ENCODE results near the gene NPC1. TPM values are rescaled to one million over a fixed set of nuclear protein-coding genes. Genes with fewer than 3 reads are reported as not detected.

The NPC1 gene
- total RNA-seq, 6 experiments from 2014 or later, result 25.4 to 46.2 (median 34.3) TPM

- peaks cover 32% of the 10 kb centered on the region for H3K4me1 Mint-ChIP-seq (ENCODE audit: low read depth)
- no peaks in the 10 kb centered on the region for H3K9me3 Mint-ChIP-seq
- no peaks in the 10 kb centered on the region for H3K36me3 Mint-ChIP-seq (ENCODE audit: low read depth)
- peaks cover 11% of the 10 kb centered on the region for H3K27me3 Mint-ChIP-seq (ENCODE audit: insufficient read depth)
- TF ChIP-seq, protein P1, sequence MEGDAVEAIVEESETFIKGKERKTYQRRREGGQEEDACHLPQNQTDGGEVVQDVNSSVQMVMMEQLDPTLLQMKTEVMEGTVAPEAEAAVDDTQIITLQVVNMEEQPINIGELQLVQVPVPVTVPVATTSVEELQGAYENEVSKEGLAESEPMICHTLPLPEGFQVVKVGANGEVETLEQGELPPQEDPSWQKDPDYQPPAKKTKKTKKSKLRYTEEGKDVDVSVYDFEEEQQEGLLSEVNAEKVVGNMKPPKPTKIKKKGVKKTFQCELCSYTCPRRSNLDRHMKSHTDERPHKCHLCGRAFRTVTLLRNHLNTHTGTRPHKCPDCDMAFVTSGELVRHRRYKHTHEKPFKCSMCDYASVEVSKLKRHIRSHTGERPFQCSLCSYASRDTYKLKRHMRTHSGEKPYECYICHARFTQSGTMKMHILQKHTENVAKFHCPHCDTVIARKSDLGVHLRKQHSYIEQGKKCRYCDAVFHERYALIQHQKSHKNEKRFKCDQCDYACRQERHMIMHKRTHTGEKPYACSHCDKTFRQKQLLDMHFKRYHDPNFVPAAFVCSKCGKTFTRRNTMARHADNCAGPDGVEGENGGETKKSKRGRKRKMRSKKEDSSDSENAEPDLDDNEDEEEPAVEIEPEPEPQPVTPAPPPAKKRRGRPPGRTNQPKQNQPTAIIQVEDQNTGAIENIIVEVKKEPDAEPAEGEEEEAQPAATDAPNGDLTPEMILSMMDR (IDR thresholded peaks at IDR 0.05), result no peak
- peak overlapping the region; percentile 13; the same call in 1 of the 2 replicates for H3K4me3 Mint-ChIP-seq
- H3K27ac Mint-ChIP-seq, result no peak overlapping the region
- DNase-seq, result no peak
Measured at GRCh38 chr18:23631746-23632145, 45.4 kb upstream of the NPC1 start.

GRCh38 chr18:23631312-23631711 is 45.0 kb upstream of the NPC1 start:
- no peak for DNase-seq
- peaks cover 11% of the 10 kb centered on the region for H3K27me3 Mint-ChIP-seq (ENCODE audit: insufficient read depth)
- no peaks in the 10 kb centered on the region for H3K36me3 Mint-ChIP-seq (ENCODE audit: low read depth)
- H3K4me3 Mint-ChIP-seq, result 0 out of 2 replicates have a peak overlapping the region, but pooled peaks have one; percentile 13
- no peaks in the 10 kb centered on the region for H3K9me3 Mint-ChIP-seq
- peaks cover 36% of the 10 kb centered on the region for H3K4me1 Mint-ChIP-seq (ENCODE audit: low read depth)
- TF ChIP-seq, protein P1 (IDR thresholded peaks at IDR 0.05), result no peak
- no peak overlapping the region for H3K27ac Mint-ChIP-seq

DNA sequence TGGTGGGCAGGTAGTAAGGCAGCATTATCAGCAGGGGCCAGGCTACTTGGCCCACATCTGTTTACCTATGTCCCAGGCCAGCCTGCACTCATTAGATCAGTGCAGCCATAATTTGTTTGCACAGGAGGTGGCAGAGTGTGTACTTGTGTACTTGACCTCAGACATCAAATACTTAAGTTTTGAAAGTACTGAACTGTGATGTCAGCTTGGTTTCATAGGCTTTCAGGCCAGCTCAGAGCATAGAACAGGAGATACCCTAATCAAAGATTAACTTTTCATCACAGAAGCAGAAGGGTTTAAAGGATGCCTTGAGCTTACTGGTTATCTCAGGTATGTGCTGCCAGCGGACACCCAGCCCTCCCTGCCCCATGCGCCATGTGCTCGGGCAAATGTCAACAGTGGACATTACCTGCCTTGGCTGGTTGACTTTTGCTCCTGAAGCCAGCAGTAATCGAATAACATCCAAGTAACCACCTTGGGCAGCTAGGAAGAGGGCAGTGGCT is 43.2 kb upstream of the NPC1 start:
- no peak overlapping the region for H3K27ac Mint-ChIP-seq
- H3K4me1 Mint-ChIP-seq (ENCODE audit: low read depth), result peaks cover 40% of the 10 kb centered on the region
- no peaks in the 10 kb centered on the region for H3K36me3 Mint-ChIP-seq (ENCODE audit: low read depth)
- peaks cover 6% of the 10 kb centered on the region for H3K27me3 Mint-ChIP-seq (ENCODE audit: insufficient read depth)
- DNase-seq, result no peak
- TF ChIP-seq, protein P1 (IDR thresholded peaks at IDR 0.05), result no peak
- H3K9me3 Mint-ChIP-seq, result no peaks in the 10 kb centered on the region
- no peak overlapping the region for H3K4me3 Mint-ChIP-seq

DNA sequence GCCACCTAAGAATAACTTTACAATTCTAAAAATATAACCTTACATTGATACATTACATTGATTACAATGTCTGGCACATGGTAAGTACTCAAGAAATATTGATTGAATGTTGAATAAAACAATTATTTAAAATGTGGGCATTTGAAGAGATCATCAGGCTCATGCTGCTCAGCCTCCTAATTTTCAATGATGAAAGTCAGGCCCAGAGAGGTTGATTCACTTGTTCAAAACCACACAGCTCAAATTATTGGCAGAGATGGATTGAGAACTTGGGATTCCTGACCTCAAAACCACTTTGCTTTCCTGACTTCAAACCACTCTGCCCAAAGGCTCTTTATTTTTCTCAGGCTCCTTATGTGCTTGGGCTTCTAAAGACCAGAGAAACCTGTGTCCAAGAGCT is 41.7 kb upstream of the NPC1 start:
- Mint-ChIP-seq H3K27me3 (ENCODE audit: insufficient read depth) (peaks cover 6% of the 10 kb centered on the region), H3K36me3 (ENCODE audit: low read depth) (no peaks in the 10 kb centered on the region), H3K4me3 (no peak overlapping the region), H3K27ac (no peak overlapping the region), H3K9me3 (no peaks in the 10 kb centered on the region), H3K4me1 (ENCODE audit: low read depth) (peaks cover 40% of the 10 kb centered on the region)
- TF ChIP-seq, protein P1 (IDR thresholded peaks at IDR 0.05), result no peak
- no peak for DNase-seq

- H3K4me1 Mint-ChIP-seq (ENCODE audit: low read depth), result peaks cover 40% of the 10 kb centered on the region
- no peaks in the 10 kb centered on the region for H3K9me3 Mint-ChIP-seq
- peak; percentile 78 for DNase-seq
- TF ChIP-seq, protein P1 (IDR thresholded peaks at IDR 0.05), result no peak
- H3K36me3 Mint-ChIP-seq (ENCODE audit: low read depth), result no peaks in the 10 kb centered on the region
- H3K27me3 Mint-ChIP-seq (ENCODE audit: insufficient read depth), result peaks cover 6% of the 10 kb centered on the region
- H3K27ac Mint-ChIP-seq, result peak overlapping the region; percentile 73
- no peak overlapping the region for H3K4me3 Mint-ChIP-seq
Measured at GRCh38 chr18:23627321-23627720, 41.0 kb upstream of the NPC1 start.

All from HFFc6 (cell line).